GM23338 (cell line): ENCODE data around the gene NET1. TPM values are rescaled to one million over a fixed set of nuclear protein-coding genes. Genes with fewer than 3 reads are reported as not detected.

Experiments used
- ATAC-seq: fragments of 200-7000 bp; cut with Tn5 transposase; 3 replicates; pipeline ENCODE4 v1.9.1; 2020
- DNase-seq: peaks from one replicate; pipeline ENCODE4 v3.0.0-alpha.2; 2015; ENCODE audit warnings: low spot score
- H2AFZ ChIP-seq: fragments of 200-600 bp; sonication (generic); 2 replicates; pipeline ENCODE4 v1.8.0; 2016; ENCODE audit warnings: antibody characterized with exemption, mild to moderate bottlenecking, moderate library complexity
- H3F3A ChIP-seq: fragments of 200-600 bp; sonication (generic); replicated peaks from 2 replicates; pipeline ENCODE4 v1.8.0; 2017; ENCODE audit warnings: antibody characterized with exemption, mixed run types, low read depth
- H3K27ac ChIP-seq: fragments of 200-600 bp; sonication (generic); 2 replicates; pipeline ENCODE4 v1.6.1; 2016; ENCODE audit warnings: low read depth
- H3K27me3 ChIP-seq: fragments of 200-600 bp; sonication (generic); 2 replicates; pipeline ENCODE4 v1.8.0; 2016; ENCODE audit warnings: mild to moderate bottlenecking, mixed run types, moderate library complexity; ENCODE audit not compliant: insufficient read depth
- H3K36me3 ChIP-seq: fragments of 200-600 bp; sonication (generic); 2 replicates; pipeline ENCODE4 v1.8.0; 2016; ENCODE audit warnings: mild to moderate bottlenecking; ENCODE audit not compliant: insufficient read depth
- H3K4me1 ChIP-seq: fragments of 200-600 bp; sonication (generic); 2 replicates; pipeline ENCODE4 v1.8.0; 2016; ENCODE audit warnings: mild to moderate bottlenecking, moderate library complexity; ENCODE audit not compliant: insufficient read depth
- H3K4me2 ChIP-seq: fragments of 200-600 bp; sonication (generic); 2 replicates; pipeline ENCODE4 v1.7.1; 2017; ENCODE audit warnings: mixed run types
- H3K4me3 ChIP-seq: fragments of 200-600 bp; sonication (generic); 2 replicates; pipeline ENCODE4 v1.6.1; 2016; ENCODE audit warnings: mixed run types
- H3K79me2 ChIP-seq: fragments of 200-600 bp; sonication (generic); replicated peaks from 2 replicates; pipeline ENCODE4 v1.8.0; 2017; ENCODE audit warnings: mild to moderate bottlenecking; ENCODE audit not compliant: insufficient read depth
- H3K9me2 ChIP-seq: fragments of 200-600 bp; sonication (generic); 2 replicates; pipeline ENCODE4 v1.8.0; 2017; ENCODE audit not compliant: insufficient read depth
- H4K20me1 ChIP-seq: fragments of 200-600 bp; sonication (generic); replicated peaks from 2 replicates; pipeline ENCODE4 v1.8.0; 2017; ENCODE audit warnings: mild to moderate bottlenecking; ENCODE audit not compliant: insufficient read depth
- H3K27ac Mint-ChIP-seq: 2 replicates; pipeline ENCODE4 v1.8.0; 2020; ENCODE audit warnings: inconsistent platforms, mild to moderate bottlenecking, moderate library complexity, mixed read lengths
- H3K27me3 Mint-ChIP-seq: 3 replicates; pipeline ENCODE4 v1.8.0; 2022; ENCODE audit warnings: low read depth, mild to moderate bottlenecking, moderate library complexity, mixed read lengths, inconsistent platforms; ENCODE audit not compliant: insufficient read depth, poor library complexity
- H3K36me3 Mint-ChIP-seq: 3 replicates; pipeline ENCODE4 v1.8.0; 2021; ENCODE audit warnings: low read depth, mild to moderate bottlenecking, inconsistent platforms, moderate library complexity, mixed read lengths
- H3K4me1 Mint-ChIP-seq: 3 replicates; pipeline ENCODE4 v1.8.0; 2020; ENCODE audit warnings: mild to moderate bottlenecking, inconsistent platforms, mixed read lengths
- H3K4me3 Mint-ChIP-seq: 3 replicates; pipeline ENCODE4 v1.8.0; 2021; ENCODE audit warnings: moderate library complexity, mild to moderate bottlenecking, inconsistent platforms, mixed read lengths
- H3K9me3 Mint-ChIP-seq: 3 replicates; pipeline ENCODE4 v1.8.0; 2020; ENCODE audit warnings: moderate library complexity, mild to moderate bottlenecking, inconsistent platforms, mixed read lengths
- CREB1 ChIP-seq: fragments of 250-450 bp; sonication (Bioruptor Pico); IDR thresholded peaks from 2 replicates; pipeline ENCODE4 v1.5.0; 2020; ENCODE audit warnings: low read depth, mild to moderate bottlenecking, moderate library complexity
- EZH2 ChIP-seq: fragments of 200-600 bp; sonication (generic); IDR thresholded peaks from one replicate; pipeline ENCODE4 v1.8.0; 2017; ENCODE audit warnings: antibody characterized with exemption, mild to moderate bottlenecking, low read depth; ENCODE audit not compliant: unreplicated experiment
- NANOG ChIP-seq: IDR thresholded peaks from 2 replicates; pipeline ENCODE4 v1.6.1; 2016; ENCODE audit warnings: antibody characterized with exemption, borderline replicate concordance
- POLR2AphosphoS5 ChIP-seq: IDR thresholded peaks from 2 replicates; pipeline ENCODE4 v1.6.1; 2016; ENCODE audit warnings: antibody characterized with exemption, low read depth
- ZNF462 ChIP-seq: fragments of 250-450 bp; sonication (Bioruptor Pico); IDR thresholded peaks from 2 replicates; pipeline ENCODE4 v1.5.0; 2020; ENCODE audit warnings: mild to moderate bottlenecking, moderate library complexity
- polyA plus RNA-seq: library from polyadenylated mRNA; unstranded; fragments of >200 nt; fragmentation: Nextera tagmentation; extraction: Ambion mirVana; gene quantifications from 2 replicates; pipeline ENCODE4 v1.2.1, GENCODE V29; 2016
- total RNA-seq: library from RNA; depleted of rRNA; stranded (reverse); fragments of >200 nt; shearing (Covaris generic); gene quantifications from 2 replicates; pipeline ENCODE4 v1.2.3, GENCODE V29; 2014
- TF ChIP-seq, protein P1 (sequence below): IDR thresholded peaks from one replicate; pipeline ENCODE4 v1.6.1; 2018; ENCODE audit warnings: antibody characterized with exemption; ENCODE audit not compliant: unreplicated experiment

NET1 gene
- total and polyA plus RNA-seq, 2 experiments from 2014 or later: 47.9 to 93.9 TPM

- Histone ChIP-seq H3K27me3 (no peaks in the 10 kb centered on the region), H3F3A (no peaks in the 10 kb centered on the region), H3K36me3 (no peaks in the 10 kb centered on the region), H3K27ac (peak overlapping the region; percentile 47; the same call in 1 of the 2 replicates), H3K4me3 (no peak overlapping the region), H3K9me2 (no peaks in the 10 kb centered on the region), H3K79me2 (peaks cover 24% of the 10 kb centered on the region), H3K4me1 (peaks cover 5% of the 10 kb centered on the region), H3K4me2 (no peak overlapping the region), H2AFZ (no peak overlapping the region), H4K20me1 (no peaks in the 10 kb centered on the region)
- Mint-ChIP-seq H3K36me3 (no peaks in the 10 kb centered on the region; the same call in 2 of the 3 replicates), H3K4me3 (no peak overlapping the region), H3K4me1 (peaks cover 4% of the 10 kb centered on the region; the same call in 2 of the 3 replicates), H3K27me3 (no peaks in the 10 kb centered on the region), H3K27ac (no peak overlapping the region), H3K9me3 (no peaks in the 10 kb centered on the region)
- ATAC-seq (no peak; the same call in 2 of the 3 replicates), DNase-seq (peak; percentile 49)
- TF ChIP-seq CREB1 (CRISPR knock-in tag): no peak
- TF ChIP-seq, protein P1, sequence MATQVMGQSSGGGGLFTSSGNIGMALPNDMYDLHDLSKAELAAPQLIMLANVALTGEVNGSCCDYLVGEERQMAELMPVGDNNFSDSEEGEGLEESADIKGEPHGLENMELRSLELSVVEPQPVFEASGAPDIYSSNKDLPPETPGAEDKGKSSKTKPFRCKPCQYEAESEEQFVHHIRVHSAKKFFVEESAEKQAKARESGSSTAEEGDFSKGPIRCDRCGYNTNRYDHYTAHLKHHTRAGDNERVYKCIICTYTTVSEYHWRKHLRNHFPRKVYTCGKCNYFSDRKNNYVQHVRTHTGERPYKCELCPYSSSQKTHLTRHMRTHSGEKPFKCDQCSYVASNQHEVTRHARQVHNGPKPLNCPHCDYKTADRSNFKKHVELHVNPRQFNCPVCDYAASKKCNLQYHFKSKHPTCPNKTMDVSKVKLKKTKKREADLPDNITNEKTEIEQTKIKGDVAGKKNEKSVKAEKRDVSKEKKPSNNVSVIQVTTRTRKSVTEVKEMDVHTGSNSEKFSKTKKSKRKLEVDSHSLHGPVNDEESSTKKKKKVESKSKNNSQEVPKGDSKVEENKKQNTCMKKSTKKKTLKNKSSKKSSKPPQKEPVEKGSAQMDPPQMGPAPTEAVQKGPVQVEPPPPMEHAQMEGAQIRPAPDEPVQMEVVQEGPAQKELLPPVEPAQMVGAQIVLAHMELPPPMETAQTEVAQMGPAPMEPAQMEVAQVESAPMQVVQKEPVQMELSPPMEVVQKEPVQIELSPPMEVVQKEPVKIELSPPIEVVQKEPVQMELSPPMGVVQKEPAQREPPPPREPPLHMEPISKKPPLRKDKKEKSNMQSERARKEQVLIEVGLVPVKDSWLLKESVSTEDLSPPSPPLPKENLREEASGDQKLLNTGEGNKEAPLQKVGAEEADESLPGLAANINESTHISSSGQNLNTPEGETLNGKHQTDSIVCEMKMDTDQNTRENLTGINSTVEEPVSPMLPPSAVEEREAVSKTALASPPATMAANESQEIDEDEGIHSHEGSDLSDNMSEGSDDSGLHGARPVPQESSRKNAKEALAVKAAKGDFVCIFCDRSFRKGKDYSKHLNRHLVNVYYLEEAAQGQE: no peak
- no peak for TF ChIP-seq ZNF462 (CRISPR knock-in tag)
- TF ChIP-seq EZH2: no peak
- TF ChIP-seq NANOG: no peak
- no peak for TF ChIP-seq POLR2AphosphoS5
Measured at GRCh38 chr10:5441106-5441505, 28.7 kb downstream of the NET1 start.
